Loucy (cell line): ENCODE results near the gene SRGAP1.

Experiments
- H2AFZ ChIP-seq: fragments of 200-600 bp; sonication (generic); 2 replicates; pipeline ENCODE4 v1.6.0; 2016; ENCODE audit warnings: antibody characterized with exemption, mild to moderate bottlenecking, low read length, moderate library complexity
- H3F3A ChIP-seq: fragments of 200-600 bp; 2 replicates; pipeline ENCODE4 v1.6.0; 2016; ENCODE audit warnings: antibody characterized with exemption, low read depth, mild to moderate bottlenecking
- H3K27me3 ChIP-seq: fragments of 200-600 bp; sonication (generic); 2 replicates; pipeline ENCODE4 v1.6.1; 2014; ENCODE audit warnings: low read length, mild to moderate bottlenecking; ENCODE audit not compliant: insufficient read depth, poor library complexity, severe bottlenecking
- H3K36me3 ChIP-seq: fragments of 200-600 bp; sonication (generic); 2 replicates; pipeline ENCODE4 v1.6.1; 2016; ENCODE audit warnings: low read length; ENCODE audit not compliant: insufficient read depth
- H3K4me1 ChIP-seq: fragments of 200-600 bp; sonication (generic); 2 replicates; pipeline ENCODE4 v1.5.1; 2014; ENCODE audit warnings: low read length, mild to moderate bottlenecking; ENCODE audit not compliant: insufficient read depth, poor library complexity, severe bottlenecking
- H3K4me2 ChIP-seq: fragments of 200-600 bp; sonication (generic); 2 replicates; pipeline ENCODE4 v1.6.0; 2014; ENCODE audit warnings: antibody characterized with exemption, low read length, low read depth, mild to moderate bottlenecking; ENCODE audit not compliant: poor library complexity, severe bottlenecking
- H3K4me3 ChIP-seq: fragments of 200-600 bp; sonication (generic); 2 replicates; pipeline ENCODE4 v1.5.1; 2014; ENCODE audit warnings: low read length, mild to moderate bottlenecking, mixed read lengths; ENCODE audit not compliant: poor library complexity, severe bottlenecking
- H3K79me2 ChIP-seq: fragments of 200-600 bp; sonication (generic); 2 replicates; pipeline ENCODE4 v1.6.1; 2014; ENCODE audit warnings: low read length; ENCODE audit not compliant: insufficient read depth
- H3K9ac ChIP-seq: fragments of 200-600 bp; sonication (generic); 2 replicates; pipeline ENCODE4 v1.6.0; 2014; ENCODE audit warnings: mild to moderate bottlenecking, low read depth, low read length, moderate library complexity; ENCODE audit not compliant: poor library complexity, severe bottlenecking
- H3K9me2 ChIP-seq: fragments of 200-600 bp; sonication (generic); replicated peaks from 2 replicates; pipeline ENCODE4 v1.6.1; 2016; ENCODE audit warnings: low read depth, low read length, mixed read lengths
- H3K9me3 ChIP-seq: fragments of 200-600 bp; sonication (generic); 2 replicates; pipeline ENCODE4 v1.6.1; 2014; ENCODE audit warnings: mild to moderate bottlenecking, antibody characterized with exemption, low read length, low read depth; ENCODE audit not compliant: insufficient read depth
- H4K20me1 ChIP-seq: fragments of 200-600 bp; sonication (generic); 2 replicates; pipeline ENCODE4 v1.6.0; 2014; ENCODE audit warnings: antibody characterized with exemption, low read length, mild to moderate bottlenecking; ENCODE audit not compliant: insufficient read depth, poor library complexity, severe bottlenecking
- EZH2phosphoT487 ChIP-seq: fragments of 200-600 bp; IDR thresholded peaks from 2 replicates; pipeline ENCODE4 v1.6.1; 2018; ENCODE audit warnings: antibody characterized with exemption, mild to moderate bottlenecking, moderate library complexity, borderline replicate concordance
- TF ChIP-seq, protein P1 (sequence below): fragments of 200-600 bp; sonication (generic); conservative IDR thresholded peaks from 2 replicates; pipeline ENCODE4 v1.5.1; 2014; ENCODE audit warnings: mild to moderate bottlenecking, antibody characterized with exemption, low read length

SRGAP1 gene

DNA sequence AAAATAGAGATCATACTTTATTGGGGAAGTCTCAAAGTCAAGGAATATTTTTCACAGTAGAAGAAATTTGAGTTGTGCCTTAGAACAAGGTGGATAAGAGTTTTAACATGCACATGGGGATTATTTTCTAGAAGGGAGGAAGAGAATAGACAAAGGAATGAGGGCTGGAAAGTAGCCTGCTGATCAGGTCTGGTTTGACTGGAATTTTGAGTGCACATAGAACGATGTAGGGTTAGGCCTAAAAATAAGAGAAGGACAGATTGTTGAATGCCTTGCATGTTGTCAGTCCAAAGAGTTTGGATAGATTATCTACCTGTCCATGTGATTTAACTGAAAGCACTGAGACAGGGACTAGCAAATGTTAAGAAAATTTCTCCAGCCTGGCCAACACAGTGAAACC lies 87.2 kb downstream of the SRGAP1 start:
- Histone ChIP-seq H3K9me2 (no peaks in the 10 kb centered on the region), H4K20me1 (no peaks in the 10 kb centered on the region), H3K9ac (no peak overlapping the region), H2AFZ (no peak overlapping the region), H3F3A (no peaks in the 10 kb centered on the region), H3K4me2 (no peak overlapping the region), H3K79me2 (no peaks in the 10 kb centered on the region), H3K9me3 (no peaks in the 10 kb centered on the region), H3K36me3 (no peaks in the 10 kb centered on the region), H3K4me3 (no peak overlapping the region), H3K27me3 (no peaks in the 10 kb centered on the region), H3K4me1 (no peaks in the 10 kb centered on the region)
- no peak for TF ChIP-seq EZH2phosphoT487
- TF ChIP-seq, protein P1, sequence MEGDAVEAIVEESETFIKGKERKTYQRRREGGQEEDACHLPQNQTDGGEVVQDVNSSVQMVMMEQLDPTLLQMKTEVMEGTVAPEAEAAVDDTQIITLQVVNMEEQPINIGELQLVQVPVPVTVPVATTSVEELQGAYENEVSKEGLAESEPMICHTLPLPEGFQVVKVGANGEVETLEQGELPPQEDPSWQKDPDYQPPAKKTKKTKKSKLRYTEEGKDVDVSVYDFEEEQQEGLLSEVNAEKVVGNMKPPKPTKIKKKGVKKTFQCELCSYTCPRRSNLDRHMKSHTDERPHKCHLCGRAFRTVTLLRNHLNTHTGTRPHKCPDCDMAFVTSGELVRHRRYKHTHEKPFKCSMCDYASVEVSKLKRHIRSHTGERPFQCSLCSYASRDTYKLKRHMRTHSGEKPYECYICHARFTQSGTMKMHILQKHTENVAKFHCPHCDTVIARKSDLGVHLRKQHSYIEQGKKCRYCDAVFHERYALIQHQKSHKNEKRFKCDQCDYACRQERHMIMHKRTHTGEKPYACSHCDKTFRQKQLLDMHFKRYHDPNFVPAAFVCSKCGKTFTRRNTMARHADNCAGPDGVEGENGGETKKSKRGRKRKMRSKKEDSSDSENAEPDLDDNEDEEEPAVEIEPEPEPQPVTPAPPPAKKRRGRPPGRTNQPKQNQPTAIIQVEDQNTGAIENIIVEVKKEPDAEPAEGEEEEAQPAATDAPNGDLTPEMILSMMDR: no peak

DNA sequence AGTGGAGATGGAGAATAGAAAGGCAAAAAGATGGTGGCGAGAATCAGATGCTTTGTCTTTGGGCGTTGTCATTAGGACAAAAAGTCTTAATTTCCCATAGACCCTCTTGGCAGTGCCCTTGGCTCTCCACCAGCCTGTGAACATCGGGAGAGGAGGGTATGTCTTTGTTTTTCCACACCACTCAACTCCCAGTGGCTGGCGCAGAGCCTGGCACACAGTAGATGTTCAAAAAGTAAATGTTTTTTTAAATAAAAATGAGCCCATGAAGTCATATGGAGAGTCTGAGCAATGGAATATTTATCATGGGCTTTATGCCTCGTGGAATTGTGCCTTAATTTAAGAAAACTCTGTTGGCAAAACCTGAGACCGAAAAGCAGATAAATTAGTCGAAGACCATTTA lies 90.4 kb downstream of the SRGAP1 start:
- Histone ChIP-seq H4K20me1 (no peaks in the 10 kb centered on the region), H3K4me3 (no peak overlapping the region), H3K9ac (no peak overlapping the region), H2AFZ (no peak overlapping the region), H3K9me2 (no peaks in the 10 kb centered on the region), H3K4me1 (peaks cover 4% of the 10 kb centered on the region), H3K9me3 (no peaks in the 10 kb centered on the region), H3K79me2 (no peaks in the 10 kb centered on the region), H3F3A (no peaks in the 10 kb centered on the region), H3K4me2 (no peak overlapping the region), H3K27me3 (no peaks in the 10 kb centered on the region), H3K36me3 (no peaks in the 10 kb centered on the region)
- TF ChIP-seq, protein P1: no peak
- no peak for TF ChIP-seq EZH2phosphoT487

- no peaks in the 10 kb centered on the region for H3K9me3 ChIP-seq
Observed at GRCh38 chr12:63935361-63935760, 90.9 kb downstream of the SRGAP1 start.

More at GRCh38 chr12:63935361-63935760, 90.9 kb downstream of the SRGAP1 start:
- Histone ChIP-seq H3K79me2 (no peaks in the 10 kb centered on the region), H2AFZ (no peak overlapping the region), H3K27me3 (no peaks in the 10 kb centered on the region), H3K4me2 (no peak overlapping the region), H4K20me1 (no peaks in the 10 kb centered on the region), H3F3A (no peaks in the 10 kb centered on the region), H3K9me2 (no peaks in the 10 kb centered on the region), H3K4me1 (peaks cover 9% of the 10 kb centered on the region), H3K36me3 (no peaks in the 10 kb centered on the region), H3K9ac (no peak overlapping the region), H3K4me3 (no peak overlapping the region)
- no peak for TF ChIP-seq EZH2phosphoT487
- TF ChIP-seq, protein P1: no peak
